T-helper 1 cell treated with Interleukin-12 subunit alpha and Interleukin-12 subunit beta and Interleukin-4 antibody, amounts not matched to agents 30 μg/mL and 1 μg/mL, for 36 hours (primary cell): Measurements from ENCODE around the gene GLB1L2.

Experiments
- H3K27ac Mint-ChIP-seq: one replicate; pipeline ENCODE4 v1.8.0; 2021; ENCODE audit warnings: mild to moderate bottlenecking, mixed read lengths
- H3K27me3 Mint-ChIP-seq: one replicate; pipeline ENCODE4 v1.8.0; 2021; ENCODE audit warnings: low read depth, mixed read lengths
- H3K36me3 Mint-ChIP-seq: one replicate; pipeline ENCODE4 v1.8.0; 2021; ENCODE audit warnings: low read depth, mixed read lengths
- H3K4me1 Mint-ChIP-seq: one replicate; pipeline ENCODE4 v1.8.0; 2021; ENCODE audit warnings: low read depth, mixed read lengths
- H3K4me3 Mint-ChIP-seq: one replicate; pipeline ENCODE4 v1.8.0; 2021; ENCODE audit warnings: mild to moderate bottlenecking, moderate library complexity, mixed read lengths
- H3K9me3 Mint-ChIP-seq: one replicate; pipeline ENCODE4 v1.8.0; 2021; ENCODE audit warnings: mixed read lengths

Gene GLB1L2

GRCh38 chr11:134386945-134387344 lies 55.2 kb downstream of the GLB1L2 start:
- H3K36me3 Mint-ChIP-seq, result no peaks in the 10 kb centered on the region
- peak overlapping the region; percentile 4 for H3K4me3 Mint-ChIP-seq
- H3K9me3 Mint-ChIP-seq, result no peaks in the 10 kb centered on the region
- peaks cover 12% of the 10 kb centered on the region for H3K27me3 Mint-ChIP-seq
- H3K27ac Mint-ChIP-seq, result no peak overlapping the region
- peaks cover 17% of the 10 kb centered on the region for H3K4me1 Mint-ChIP-seq

DNA sequence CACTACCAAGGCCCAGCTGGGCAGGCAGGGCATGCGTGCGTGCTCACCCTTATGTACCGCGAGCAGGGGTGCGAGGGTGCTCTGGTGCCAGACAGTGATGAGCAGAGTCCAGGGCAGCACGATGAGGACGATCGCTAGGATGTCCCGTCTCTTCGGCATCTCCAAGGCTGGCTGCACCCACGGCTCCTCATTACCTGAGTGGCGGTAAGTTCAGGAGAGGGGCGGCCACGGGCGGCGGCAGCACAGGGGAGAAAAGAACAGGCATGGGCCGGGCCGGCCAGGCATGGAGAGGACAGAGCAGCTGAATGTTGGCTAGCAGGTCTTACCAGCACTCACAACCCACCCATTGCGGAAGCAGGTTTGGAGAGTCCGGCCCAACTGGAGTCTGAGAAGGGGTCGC lies 55.7 kb downstream of the GLB1L2 start:
- Mint-ChIP-seq H3K27me3 (peaks cover 12% of the 10 kb centered on the region), H3K36me3 (no peaks in the 10 kb centered on the region), H3K4me3 (peak overlapping the region; percentile 4), H3K4me1 (peaks cover 17% of the 10 kb centered on the region), H3K9me3 (no peaks in the 10 kb centered on the region), H3K27ac (no peak overlapping the region)

DNA sequence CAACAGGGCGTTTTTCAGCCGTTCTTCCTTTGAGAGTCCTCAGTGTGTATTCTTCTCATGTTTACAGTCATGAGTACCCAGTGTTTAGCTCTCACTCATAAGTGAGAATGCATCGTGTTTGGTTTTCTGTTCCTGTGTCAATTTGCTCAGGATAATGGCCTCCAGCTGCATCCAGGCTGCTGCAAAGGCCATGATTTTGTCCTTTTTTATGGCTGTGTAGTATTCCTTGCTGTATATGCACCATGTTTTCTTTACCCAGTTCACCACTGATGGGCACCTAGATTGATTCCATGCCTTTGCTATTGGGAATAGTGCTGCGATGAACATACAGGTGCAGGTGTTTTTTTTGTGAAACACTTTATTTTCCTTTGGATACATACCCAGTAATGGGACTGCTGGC lies 56.8 kb downstream of the GLB1L2 start:
- H3K9me3 Mint-ChIP-seq, result no peaks in the 10 kb centered on the region
- peaks cover 12% of the 10 kb centered on the region for H3K27me3 Mint-ChIP-seq
- no peaks in the 10 kb centered on the region for H3K36me3 Mint-ChIP-seq
- peaks cover 17% of the 10 kb centered on the region for H3K4me1 Mint-ChIP-seq
- H3K4me3 Mint-ChIP-seq, result no peak overlapping the region
- H3K27ac Mint-ChIP-seq, result no peak overlapping the region

- H3K4me1 Mint-ChIP-seq, result peaks cover 17% of the 10 kb centered on the region
- no peaks in the 10 kb centered on the region for H3K9me3 Mint-ChIP-seq
- no peaks in the 10 kb centered on the region for H3K36me3 Mint-ChIP-seq
- H3K27me3 Mint-ChIP-seq, result peaks cover 12% of the 10 kb centered on the region
- no peak overlapping the region for H3K27ac Mint-ChIP-seq
- no peak overlapping the region for H3K4me3 Mint-ChIP-seq
These were observed 57.8 kb downstream of the GLB1L2 start for GRCh38 chr11:134389464-134390180.

DNA sequence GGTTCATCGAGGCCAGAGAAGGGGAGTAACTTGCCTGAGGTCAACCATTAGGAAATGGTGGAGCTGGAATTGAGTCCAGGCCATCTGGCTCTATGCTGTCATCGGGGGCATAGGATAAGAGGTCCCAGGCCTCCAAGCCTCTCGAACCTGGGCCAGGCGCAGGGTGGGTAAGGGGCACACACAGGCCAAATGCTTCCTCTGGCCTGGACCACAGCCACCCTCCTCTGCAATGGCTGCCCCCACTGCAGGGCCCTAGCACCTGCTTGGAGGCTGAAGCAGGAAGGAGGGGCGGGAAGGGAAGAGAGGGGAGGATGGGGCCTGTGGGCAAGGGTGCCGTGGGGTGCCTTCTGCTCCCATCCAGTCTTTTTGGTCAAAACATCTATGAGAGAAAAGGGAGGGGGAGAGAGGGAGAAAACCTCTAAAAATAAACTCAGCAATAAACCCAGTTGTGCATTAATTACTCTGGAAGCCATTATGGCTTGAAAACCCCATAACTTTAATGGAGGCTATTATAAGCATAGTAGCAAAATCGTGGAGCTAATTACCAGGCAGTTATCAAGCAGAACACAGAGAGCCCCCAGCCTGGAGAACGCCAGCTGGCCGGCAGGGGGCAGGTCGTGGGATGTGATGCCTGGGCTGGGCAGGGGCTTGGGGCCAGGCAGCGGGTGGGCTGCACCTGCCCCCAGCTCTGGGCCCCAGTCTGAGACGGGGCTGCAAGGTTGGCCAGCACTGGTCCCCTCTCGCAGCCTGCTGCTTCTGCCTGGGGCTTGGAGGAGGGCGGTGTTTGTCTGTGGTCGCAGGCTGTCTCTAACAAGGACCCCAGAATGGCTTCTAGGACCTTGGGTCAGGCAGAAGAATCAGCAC lies 59.1 kb downstream of the GLB1L2 start:
- Mint-ChIP-seq H3K36me3 (no peaks in the 10 kb centered on the region), H3K4me3 (no peak overlapping the region), H3K4me1 (peaks cover 15% of the 10 kb centered on the region), H3K9me3 (no peaks in the 10 kb centered on the region), H3K27ac (no peak overlapping the region), H3K27me3 (peaks cover 7% of the 10 kb centered on the region)

DNA sequence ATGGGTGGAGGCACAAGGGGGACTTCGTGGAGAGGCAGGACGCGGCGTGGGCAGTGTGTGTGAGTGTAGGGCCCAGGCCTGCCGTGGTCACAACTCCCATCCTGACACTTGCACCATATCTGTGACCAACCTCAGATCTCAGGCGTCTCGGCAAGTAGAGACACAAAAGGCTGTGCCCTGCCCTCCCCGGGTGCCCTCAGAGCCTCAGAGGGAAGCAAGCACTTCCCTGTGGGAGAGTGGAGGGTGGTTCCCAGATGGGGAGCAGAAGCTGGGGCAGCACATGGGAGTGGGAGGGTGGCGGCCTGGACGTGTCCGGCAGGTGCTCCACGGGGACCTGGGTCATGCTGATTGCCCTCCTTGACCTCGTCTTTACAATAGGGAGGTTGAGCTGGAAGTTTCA lies 59.9 kb downstream of the GLB1L2 start:
- Mint-ChIP-seq H3K27ac (no peak overlapping the region), H3K9me3 (no peaks in the 10 kb centered on the region), H3K4me3 (no peak overlapping the region), H3K4me1 (peaks cover 9% of the 10 kb centered on the region), H3K36me3 (no peaks in the 10 kb centered on the region), H3K27me3 (peaks cover 7% of the 10 kb centered on the region)

- no peaks in the 10 kb centered on the region for H3K9me3 Mint-ChIP-seq
These were observed 61.3 kb downstream of the GLB1L2 start for GRCh38 chr11:134392953-134393615.

GRCh38 chr11:134393638-134394037 lies 61.9 kb downstream of the GLB1L2 start:
- H3K36me3 Mint-ChIP-seq, result no peaks in the 10 kb centered on the region

More at GRCh38 chr11:134392953-134393615, 61.3 kb downstream of the GLB1L2 start:
- Mint-ChIP-seq H3K27ac (no peak overlapping the region), H3K4me1 (no peaks in the 10 kb centered on the region), H3K27me3 (no peaks in the 10 kb centered on the region), H3K36me3 (no peaks in the 10 kb centered on the region), H3K4me3 (no peak overlapping the region)

DNA sequence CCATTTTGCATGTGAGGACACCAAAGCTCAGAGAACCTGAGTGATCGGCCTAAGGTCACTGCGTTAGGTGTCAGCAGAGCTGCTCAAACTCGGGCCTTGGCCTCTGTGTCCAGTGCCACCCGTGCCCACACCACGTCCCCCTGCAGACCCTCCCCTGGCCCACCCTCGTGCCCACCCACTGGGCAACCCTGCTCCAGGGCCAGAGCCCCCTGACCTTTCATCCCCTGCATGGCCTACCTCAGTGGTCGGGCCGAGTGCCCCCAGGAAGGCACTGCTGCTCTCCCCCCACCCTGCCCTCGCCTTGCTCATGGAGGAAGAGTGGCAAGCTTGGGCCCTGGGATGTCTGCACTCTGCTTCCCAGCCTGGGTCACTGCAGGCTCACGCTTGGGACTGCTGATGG lies 62.5 kb downstream of the GLB1L2 start:
- Mint-ChIP-seq H3K36me3 (no peaks in the 10 kb centered on the region), H3K27me3 (no peaks in the 10 kb centered on the region), H3K27ac (no peak overlapping the region), H3K4me3 (no peak overlapping the region), H3K9me3 (no peaks in the 10 kb centered on the region), H3K4me1 (no peaks in the 10 kb centered on the region)

More at GRCh38 chr11:134393638-134394037, 61.9 kb downstream of the GLB1L2 start:
- Mint-ChIP-seq H3K9me3 (no peaks in the 10 kb centered on the region), H3K27ac (no peak overlapping the region), H3K4me1 (no peaks in the 10 kb centered on the region), H3K27me3 (no peaks in the 10 kb centered on the region), H3K4me3 (no peak overlapping the region)

GRCh38 chr11:134395002-134395401 lies 63.2 kb downstream of the GLB1L2 start:
- Mint-ChIP-seq H3K4me1 (no peaks in the 10 kb centered on the region), H3K27me3 (no peaks in the 10 kb centered on the region), H3K27ac (no peak overlapping the region), H3K36me3 (no peaks in the 10 kb centered on the region), H3K4me3 (no peak overlapping the region), H3K9me3 (no peaks in the 10 kb centered on the region)

DNA sequence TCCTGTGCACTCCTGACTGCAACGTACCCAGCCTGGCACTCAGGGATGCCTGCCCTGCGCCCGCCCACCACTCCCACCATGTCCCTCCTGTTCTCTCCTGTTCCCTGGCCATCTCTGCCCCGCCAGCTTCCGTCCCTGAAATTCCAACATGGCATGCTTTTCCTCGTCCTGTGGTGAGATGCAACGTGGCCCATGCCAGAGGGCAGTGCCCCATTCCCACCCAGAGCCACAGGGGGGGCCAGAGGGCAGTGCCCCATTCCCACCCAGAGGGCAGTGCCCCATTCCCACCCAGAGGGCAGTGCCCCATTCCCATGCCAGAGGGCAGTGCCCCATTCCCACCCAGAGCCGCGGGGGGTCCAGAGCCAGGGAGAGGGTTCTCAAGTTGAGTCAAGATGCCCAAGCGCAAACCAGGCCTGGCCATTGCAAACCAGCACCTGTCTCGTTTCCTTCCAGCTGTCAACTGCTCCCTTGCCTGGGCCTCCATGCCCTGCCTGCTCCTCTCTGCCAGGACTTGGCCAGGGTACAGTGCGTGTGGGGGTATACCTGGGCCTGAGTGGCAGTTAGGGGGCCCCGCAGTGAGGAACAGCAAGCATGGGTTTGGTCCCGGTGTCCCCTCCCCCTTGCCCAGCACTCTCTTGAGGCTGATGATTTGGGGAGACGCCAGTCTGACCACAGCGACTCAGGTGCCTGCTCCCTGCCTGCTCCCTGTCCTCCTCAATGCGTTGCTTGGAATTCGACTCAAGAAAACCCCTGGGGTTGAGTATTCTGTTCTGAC lies 65.7 kb downstream of the GLB1L2 start:
- Mint-ChIP-seq H3K36me3 (no peaks in the 10 kb centered on the region), H3K27me3 (no peaks in the 10 kb centered on the region), H3K27ac (no peak overlapping the region), H3K9me3 (no peaks in the 10 kb centered on the region), H3K4me1 (no peaks in the 10 kb centered on the region), H3K4me3 (no peak overlapping the region)

DNA sequence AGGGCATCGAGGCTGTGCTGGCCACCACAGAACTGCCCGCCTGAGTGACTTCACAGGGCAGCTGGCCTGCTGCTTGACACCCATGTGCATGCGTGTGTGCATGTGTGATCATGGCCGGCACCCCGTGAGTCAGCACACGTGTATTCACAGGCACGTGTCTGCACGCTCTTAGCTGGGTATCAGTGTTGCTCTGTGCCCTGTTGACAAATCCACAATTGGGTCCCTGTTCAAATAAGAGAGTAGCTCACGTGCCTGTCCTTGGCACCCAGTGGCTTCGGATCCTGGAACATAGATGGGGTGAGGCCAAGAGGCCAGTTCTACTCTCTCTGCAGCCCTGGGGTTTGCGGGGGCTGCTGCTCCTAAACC lies 66.3 kb downstream of the GLB1L2 start:
- Mint-ChIP-seq H3K27ac (no peak overlapping the region), H3K4me1 (no peaks in the 10 kb centered on the region), H3K27me3 (no peaks in the 10 kb centered on the region), H3K36me3 (no peaks in the 10 kb centered on the region), H3K4me3 (no peak overlapping the region), H3K9me3 (no peaks in the 10 kb centered on the region)

GRCh38 chr11:134398644-134399292 lies 67.0 kb downstream of the GLB1L2 start:
- Mint-ChIP-seq H3K9me3 (no peaks in the 10 kb centered on the region), H3K27me3 (no peaks in the 10 kb centered on the region), H3K36me3 (no peaks in the 10 kb centered on the region), H3K27ac (no peak overlapping the region), H3K4me3 (no peak overlapping the region), H3K4me1 (no peaks in the 10 kb centered on the region)

DNA sequence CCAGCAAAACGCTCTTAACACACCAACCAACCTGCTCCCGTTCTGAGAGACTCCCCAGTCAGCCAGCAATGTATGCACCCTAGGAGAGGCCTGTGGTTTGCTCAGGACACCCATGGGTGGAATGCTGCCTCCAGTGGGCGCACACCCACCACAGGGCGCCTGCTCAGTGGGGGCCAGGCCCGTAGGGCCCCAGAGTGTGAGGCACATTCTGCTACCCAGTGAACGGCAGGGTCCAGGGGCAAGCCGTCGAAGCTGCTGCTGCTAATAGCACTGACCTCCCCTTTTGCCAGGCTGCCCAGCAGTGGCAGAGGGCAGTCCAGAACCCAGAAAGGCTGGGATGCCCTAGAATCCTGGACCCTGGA lies 67.5 kb downstream of the GLB1L2 start:
- H3K4me3 Mint-ChIP-seq, result no peak overlapping the region
- H3K27ac Mint-ChIP-seq, result no peak overlapping the region
- H3K9me3 Mint-ChIP-seq, result no peaks in the 10 kb centered on the region
- no peaks in the 10 kb centered on the region for H3K4me1 Mint-ChIP-seq
- no peaks in the 10 kb centered on the region for H3K36me3 Mint-ChIP-seq
- no peaks in the 10 kb centered on the region for H3K27me3 Mint-ChIP-seq
